Measurements from ENCODE around the gene DNAH9. TPM values are rescaled to one million over a fixed set of nuclear protein-coding genes. Genes with fewer than 3 reads are reported as not detected.
A peak's percentile ranks its signal among the peaks of the same experiment; 100 is the strongest.

DNAH9 gene
- total RNA-seq, 4 donors from 2014 or later = 0.98 to 1.9 (median 1.5) TPM

- Histone ChIP-seq H3K27me3 (no peaks in the 10 kb centered on the region), H3K4me3 (no peak overlapping the region), H3K4me1 (peaks cover 0 to 25% (median 0%) of the 10 kb centered on the region in 4 donors), H3K27ac (no peak overlapping the region), H3K36me3 (no peaks in the 10 kb centered on the region), H3K9me3 (no peaks in the 10 kb centered on the region)
- TF ChIP-seq CTCF (IDR thresholded peaks at IDR 0.05) = no peak
- TF ChIP-seq POLR2A (IDR thresholded peaks at IDR 0.05) = no peak
- no peak for TF ChIP-seq EP300 (IDR thresholded peaks at IDR 0.05)
- no peak for DNase-seq (ENCODE audit: low spot score in 2 of 2)
- 95 to 98% methylated on average over 2 of the region's 2 CpGs for WGBS, 2 donors
Observed at GRCh38 chr17:11645426-11645825, 47.2 kb downstream of the DNAH9 start.

- H3K36me3 ChIP-seq = no peaks in the 10 kb centered on the region
- TF ChIP-seq POLR2A (IDR thresholded peaks at IDR 0.05) (no peak), CTCF (IDR thresholded peaks at IDR 0.05) (no peak), EP300 (IDR thresholded peaks at IDR 0.05) (no peak)
- 87 to 90% methylated on average over 3 of the region's 3 CpGs for WGBS, 2 donors
- no peak for DNase-seq (ENCODE audit: low spot score in 2 of 2)
- H3K27me3 ChIP-seq = no peaks in the 10 kb centered on the region
- no peak overlapping the region for H3K27ac ChIP-seq
- H3K4me3 ChIP-seq = no peak overlapping the region
- no peaks in the 10 kb centered on the region for H3K4me1 ChIP-seq
- no peaks in the 10 kb centered on the region for H3K9me3 ChIP-seq
Observed at GRCh38 chr17:11651089-11651488, 52.8 kb downstream of the DNAH9 start.

GRCh38 chr17:11668618-11669017 is 70.3 kb downstream of the DNAH9 start:
- TF ChIP-seq EP300 (IDR thresholded peaks at IDR 0.05) = no peak
- TF ChIP-seq POLR2A (IDR thresholded peaks at IDR 0.05) = no peak
- no peak for TF ChIP-seq CTCF (IDR thresholded peaks at IDR 0.05)
- Histone ChIP-seq H3K4me3 (no peak overlapping the region), H3K27me3 (no peaks in the 10 kb centered on the region), H3K27ac (no peak overlapping the region), H3K4me1 (no peaks in the 10 kb centered on the region), H3K36me3 (no peaks in the 10 kb centered on the region), H3K9me3 (no peaks in the 10 kb centered on the region)
- no peak for DNase-seq (ENCODE audit: low spot score in 2 of 2)
- 22 to 31% methylated on average over 1 of the region's 1 CpG for WGBS, 2 donors

- 51 to 59% methylated on average over 4 of the region's 4 CpGs for WGBS, 2 donors
- no peaks in the 10 kb centered on the region for H3K4me1 ChIP-seq
- no peak for TF ChIP-seq CTCF (IDR thresholded peaks at IDR 0.05)
- TF ChIP-seq EP300 (IDR thresholded peaks at IDR 0.05) = no peak
- no peak for TF ChIP-seq POLR2A (IDR thresholded peaks at IDR 0.05)
- H3K36me3 ChIP-seq = no peaks in the 10 kb centered on the region
- DNase-seq (ENCODE audit: low spot score in 2 of 2) = no peak
- H3K27me3 ChIP-seq = no peaks in the 10 kb centered on the region
- no peak overlapping the region for H3K27ac ChIP-seq
- no peaks in the 10 kb centered on the region for H3K9me3 ChIP-seq
- no peak overlapping the region for H3K4me3 ChIP-seq
Observed at GRCh38 chr17:11671126-11671525, 72.9 kb downstream of the DNAH9 start.

GRCh38 chr17:11682646-11683045 is 84.4 kb downstream of the DNAH9 start:
- Histone ChIP-seq H3K36me3 (no peaks in the 10 kb centered on the region), H3K27ac (no peak overlapping the region), H3K4me3 (no peak overlapping the region), H3K9me3 (no peaks in the 10 kb centered on the region), H3K4me1 (peaks cover 0 to 12% (median 0%) of the 10 kb centered on the region in 4 donors), H3K27me3 (no peaks in the 10 kb centered on the region)
- peak in 1 of 2 donors; percentile 18 for DNase-seq (ENCODE audit: low spot score in 2 of 2)
- WGBS, 2 donors = 57 to 74% methylated on average over 2 of the region's 2 CpGs
- TF ChIP-seq EP300 (IDR thresholded peaks at IDR 0.05) (peak in 1 of 2 donors; percentile 51), POLR2A (IDR thresholded peaks at IDR 0.05) (no peak)

GRCh38 chr17:11690681-11691080 is 92.4 kb downstream of the DNAH9 start:
- Histone ChIP-seq H3K4me3 (no peak overlapping the region), H3K27ac (no peak overlapping the region), H3K36me3 (no peaks in the 10 kb centered on the region), H3K4me1 (no peaks in the 10 kb centered on the region), H3K27me3 (no peaks in the 10 kb centered on the region), H3K9me3 (no peaks in the 10 kb centered on the region)
- WGBS, 2 donors = 46 to 64% methylated on average over 5 of the region's 5 CpGs
- TF ChIP-seq POLR2A (IDR thresholded peaks at IDR 0.05) = no peak
- TF ChIP-seq EP300 (IDR thresholded peaks at IDR 0.05) = no peak
- no peak for TF ChIP-seq CTCF (IDR thresholded peaks at IDR 0.05)
- no peak for DNase-seq (ENCODE audit: low spot score in 2 of 2)
